MM.1S (cell line): ENCODE results near the gene SYTL2.

ENCODE experiments used
- DNase-seq: peaks from one replicate; pipeline ENCODE4 v3.0.0-alpha.2; 2015
- H2AFZ ChIP-seq: fragments of 300-600 bp; sonication (generic); 2 replicates; pipeline ENCODE4 v1.6.0; 2016; ENCODE audit warnings: antibody characterized with exemption, low read length
- H3F3A ChIP-seq: fragments of 300-600 bp; sonication (generic); 2 replicates; pipeline ENCODE4 v1.6.1; 2016; ENCODE audit warnings: mild to moderate bottlenecking, antibody characterized with exemption, low read length, moderate library complexity, mixed read lengths; ENCODE audit not compliant: insufficient read depth
- H3K27ac ChIP-seq: fragments of 300-600 bp; sonication (generic); 2 replicates; pipeline ENCODE4 v1.5.1; 2016; ENCODE audit warnings: mild to moderate bottlenecking, low read length
- H3K27me3 ChIP-seq: fragments of 300-600 bp; sonication (generic); replicated peaks from 2 replicates; pipeline ENCODE4 v1.6.0; 2016; ENCODE audit warnings: low read length; ENCODE audit not compliant: insufficient read depth
- H3K36me3 ChIP-seq: fragments of 300-600 bp; sonication (generic); replicated peaks from 2 replicates; pipeline ENCODE4 v1.6.1; 2016; ENCODE audit warnings: mild to moderate bottlenecking, low read length, mixed read lengths; ENCODE audit not compliant: insufficient read depth
- H3K4me1 ChIP-seq: fragments of 300-600 bp; sonication (generic); 2 replicates; pipeline ENCODE4 v1.6.1; 2016; ENCODE audit warnings: low read length, mixed read lengths
- H3K4me2 ChIP-seq: fragments of 300-600 bp; sonication (generic); 2 replicates; pipeline ENCODE4 v1.6.0; 2016; ENCODE audit warnings: low read depth, low read length
- H3K4me3 ChIP-seq: fragments of 300-600 bp; sonication (generic); 2 replicates; pipeline ENCODE4 v1.5.1; 2016; ENCODE audit warnings: low read length, mixed read lengths
- H3K79me2 ChIP-seq: fragments of 300-600 bp; sonication (generic); 2 replicates; pipeline ENCODE4 v1.6.1; 2016; ENCODE audit warnings: mixed run types, low read length, mixed read lengths
- H3K9ac ChIP-seq: fragments of 300-600 bp; sonication (generic); 2 replicates; pipeline ENCODE4 v1.6.1; 2016; ENCODE audit warnings: low read length, mixed read lengths
- H3K9me2 ChIP-seq: fragments of 300-600 bp; sonication (generic); replicated peaks from 2 replicates; pipeline ENCODE4 v1.6.1; 2016; ENCODE audit warnings: mild to moderate bottlenecking, low read length, mixed read lengths; ENCODE audit not compliant: insufficient read depth
- H3K9me3 ChIP-seq: fragments of 300-600 bp; sonication (generic); replicated peaks from 2 replicates; pipeline ENCODE4 v1.6.1; 2016; ENCODE audit warnings: mild to moderate bottlenecking, low read length, mixed read lengths; ENCODE audit not compliant: insufficient read depth
- H4K20me1 ChIP-seq: fragments of 300-600 bp; sonication (generic); 2 replicates; pipeline ENCODE4 v1.6.1; 2016; ENCODE audit warnings: mild to moderate bottlenecking, low read length, moderate library complexity, mixed read lengths; ENCODE audit not compliant: insufficient read depth
- CTCF ChIP-seq: fragments of 300-600 bp; sonication (generic); IDR thresholded peaks from 2 replicates; pipeline ENCODE4 v1.5.1; 2016; ENCODE audit warnings: antibody characterized with exemption, low read length, mixed read lengths
- EZH2 ChIP-seq: fragments of 300-600 bp; sonication (generic); optimal IDR thresholded peaks from 2 replicates; pipeline ENCODE3; 2017; ENCODE audit warnings: low read depth, mild to moderate bottlenecking, antibody characterized with exemption, low read length, mixed read lengths
- EZH2phosphoT487 ChIP-seq: fragments of 300-600 bp; sonication (generic); IDR thresholded peaks from 2 replicates; pipeline ENCODE4 v1.6.1; 2018; ENCODE audit warnings: antibody characterized with exemption, low read length

SYTL2 gene

GRCh38 chr11:85766721-85767161 lies 44.2 kb downstream of the SYTL2 start:
- no peak overlapping the region for H3K9ac ChIP-seq
- no peaks in the 10 kb centered on the region for H3K9me3 ChIP-seq
- H3K4me1 ChIP-seq: no peaks in the 10 kb centered on the region
- no peaks in the 10 kb centered on the region for H3K27me3 ChIP-seq
- no peaks in the 10 kb centered on the region for H3F3A ChIP-seq
- no peaks in the 10 kb centered on the region for H3K79me2 ChIP-seq
- no peaks in the 10 kb centered on the region for H4K20me1 ChIP-seq
- H3K9me2 ChIP-seq: no peaks in the 10 kb centered on the region
- H3K36me3 ChIP-seq: no peaks in the 10 kb centered on the region
- no peak overlapping the region for H3K27ac ChIP-seq
- no peak overlapping the region for H3K4me3 ChIP-seq
- TF ChIP-seq CTCF (no peak), EZH2 (no peak), EZH2phosphoT487 (no peak)
- H3K4me2 ChIP-seq: no peak overlapping the region
- no peak for DNase-seq
- H2AFZ ChIP-seq: no peak overlapping the region

- H3K4me2 ChIP-seq: no peak overlapping the region
- no peaks in the 10 kb centered on the region for H3K36me3 ChIP-seq
- no peaks in the 10 kb centered on the region for H4K20me1 ChIP-seq
- no peak overlapping the region for H3K4me3 ChIP-seq
- no peaks in the 10 kb centered on the region for H3K79me2 ChIP-seq
- no peak for DNase-seq
- H3K9ac ChIP-seq: no peak overlapping the region
- H3F3A ChIP-seq: no peaks in the 10 kb centered on the region
- no peak overlapping the region for H3K27ac ChIP-seq
- no peak overlapping the region for H2AFZ ChIP-seq
- H3K27me3 ChIP-seq: no peaks in the 10 kb centered on the region
- no peaks in the 10 kb centered on the region for H3K4me1 ChIP-seq
- no peaks in the 10 kb centered on the region for H3K9me3 ChIP-seq
- no peak for TF ChIP-seq EZH2
- TF ChIP-seq EZH2phosphoT487: no peak
- TF ChIP-seq CTCF: no peak
- H3K9me2 ChIP-seq: no peaks in the 10 kb centered on the region
Observed at GRCh38 chr11:85764796-85765195, 46.1 kb downstream of the SYTL2 start.

- Histone ChIP-seq H3K4me1 (peaks cover 9% of the 10 kb centered on the region; the same call in 1 of the 2 replicates), H3K9me3 (no peaks in the 10 kb centered on the region), H3K79me2 (no peaks in the 10 kb centered on the region), H3F3A (0 out of 2 replicates have a peak, but pooled peaks cover 4% of the 10 kb centered on the region), H3K9ac (no peak overlapping the region), H3K4me3 (no peak overlapping the region), H3K27me3 (no peaks in the 10 kb centered on the region), H3K27ac (no peak overlapping the region), H2AFZ (no peak overlapping the region), H3K36me3 (no peaks in the 10 kb centered on the region), H4K20me1 (no peaks in the 10 kb centered on the region), H3K9me2 (no peaks in the 10 kb centered on the region), H3K4me2 (no peak overlapping the region)
- TF ChIP-seq EZH2phosphoT487 (no peak), EZH2 (no peak), CTCF (no peak)
- DNase-seq: no peak
Observed at GRCh38 chr11:85762226-85762625, 48.7 kb downstream of the SYTL2 start.
